B cell (primary cell): ENCODE measurements around the gene NMT2.

ENCODE experiments used
- CTCF ChIP-seq: fragments of 200-600 bp; IDR thresholded peaks from one replicate; pipeline ENCODE4 v1.8.0; 2022; ENCODE audit warnings: antibody characterized with exemption, mild to moderate bottlenecking
- EZH2 ChIP-seq: IDR thresholded peaks from 2 replicates; pipeline ENCODE4 v1.6.1; 2012; ENCODE audit warnings: borderline replicate concordance, low read depth, mild to moderate bottlenecking, moderate library complexity, low read length; ENCODE audit not compliant: insufficient read depth, poor library complexity, severe bottlenecking

GRCh38 chr10:15140698-15141097 lies 27.8 kb downstream of the NMT2 start:
- TF ChIP-seq CTCF (no peak), EZH2 (no peak)
